Measurements from ENCODE around the gene RECQL5. TPM values are rescaled to one million over a fixed set of nuclear protein-coding genes. Genes with fewer than 3 reads are reported as not detected.
A peak's percentile ranks its signal among the peaks of the same experiment; 100 is the strongest.

Gene RECQL5
- total RNA-seq, 1 donor from 2014 or later, result 17.3 TPM

- Histone ChIP-seq H3K4me1 (no peaks in the 10 kb centered on the region), H3K36me3 (peaks cover 58% of the 10 kb centered on the region), H3K27ac (replicated peaks) (no peak overlapping the region), H3K9me3 (replicated peaks) (no peaks in the 10 kb centered on the region), H3K27me3 (ENCODE audit: low read depth) (no peaks in the 10 kb centered on the region), H3K4me3 (no peak overlapping the region)
- TF ChIP-seq CTCF (IDR thresholded peaks at IDR 0.05; ENCODE audit: borderline replicate concordance), result no peak
- intact Hi-C loops (cut with micrococcal nuclease), result no loop called here
- peak; percentile 8 for DNase-seq
Measured at GRCh38 chr17:75611851-75612429, 55.0 kb downstream of the RECQL5 start.

- Histone ChIP-seq H3K4me3 (no peak overlapping the region), H3K36me3 (peaks cover 48% of the 10 kb centered on the region), H3K9me3 (replicated peaks) (no peaks in the 10 kb centered on the region), H3K27ac (replicated peaks) (no peak overlapping the region), H3K27me3 (ENCODE audit: low read depth) (no peaks in the 10 kb centered on the region), H3K4me1 (no peaks in the 10 kb centered on the region)
- no peak for TF ChIP-seq CTCF (IDR thresholded peaks at IDR 0.05; ENCODE audit: borderline replicate concordance)
- intact Hi-C loops (cut with micrococcal nuclease), result no loop called here
- no peak for DNase-seq
Measured at GRCh38 chr17:75610103-75610984, 56.6 kb downstream of the RECQL5 start.

- intact Hi-C loops (cut with micrococcal nuclease), result no loop called here
Measured at GRCh38 chr17:75607086-75607485, 59.9 kb downstream of the RECQL5 start.

GRCh38 chr17:75605790-75606189 lies 61.2 kb downstream of the RECQL5 start:
- no peaks in the 10 kb centered on the region for H3K9me3 ChIP-seq (replicated peaks)
- intact Hi-C loops (cut with micrococcal nuclease), result no loop called here
- no peak for DNase-seq
- no peak overlapping the region for H3K27ac ChIP-seq (replicated peaks)
- H3K27me3 ChIP-seq (ENCODE audit: low read depth), result no peaks in the 10 kb centered on the region
- H3K4me1 ChIP-seq, result peaks cover 6% of the 10 kb centered on the region
- TF ChIP-seq CTCF (IDR thresholded peaks at IDR 0.05; ENCODE audit: borderline replicate concordance), result no peak
- no peak overlapping the region for H3K4me3 ChIP-seq
- peaks cover 10% of the 10 kb centered on the region for H3K36me3 ChIP-seq

More at GRCh38 chr17:75607086-75607485, 59.9 kb downstream of the RECQL5 start:
- no peak for TF ChIP-seq CTCF (IDR thresholded peaks at IDR 0.05; ENCODE audit: borderline replicate concordance)
- Histone ChIP-seq H3K27ac (replicated peaks) (no peak overlapping the region), H3K4me3 (no peak overlapping the region), H3K27me3 (ENCODE audit: low read depth) (no peaks in the 10 kb centered on the region), H3K36me3 (peaks cover 16% of the 10 kb centered on the region), H3K9me3 (replicated peaks) (no peaks in the 10 kb centered on the region), H3K4me1 (peaks cover 6% of the 10 kb centered on the region)
- no peak for DNase-seq

GRCh38 chr17:75604034-75604695 lies 62.8 kb downstream of the RECQL5 start:
- no peak for DNase-seq
- TF ChIP-seq CTCF (IDR thresholded peaks at IDR 0.05; ENCODE audit: borderline replicate concordance), result no peak
- Histone ChIP-seq H3K4me3 (no peak overlapping the region), H3K27ac (replicated peaks) (no peak overlapping the region), H3K36me3 (peaks cover 7% of the 10 kb centered on the region), H3K4me1 (peaks cover 6% of the 10 kb centered on the region), H3K9me3 (replicated peaks) (no peaks in the 10 kb centered on the region), H3K27me3 (ENCODE audit: low read depth) (no peaks in the 10 kb centered on the region)
- intact Hi-C loops (cut with micrococcal nuclease), result no loop called here

All from left ventricle myocardium inferior (tissue), 1 donor.